HEK293T (cell line): ENCODE measurements around the gene PRXL2A.

ENCODE experiments used
- CTCF ChIA-PET: fragments of 350-600 bp; formaldehyde crosslinking; extraction: SDS; loops from one replicate; lab custom pipeline; 2021; ENCODE audit warnings: antibody characterized with exemption, inconsistent platforms; lab: Yijun Ruan, JAX
- POLR2A ChIA-PET: fragments of 350-600 bp; formaldehyde crosslinking; extraction: SDS; loops from one replicate; lab custom pipeline; 2020; ENCODE audit warnings: antibody characterized with exemption, inconsistent platforms; lab: Yijun Ruan, JAX
- DNase-seq: peaks from one replicate; pipeline ENCODE4 v3.0.0; 2012; ENCODE audit warnings: mixed read lengths; ENCODE audit errors: extremely low spot score
- ARNT ChIP-seq: fragments of 450-650 bp; IDR thresholded peaks from 2 replicates; pipeline ENCODE4 v1.6.1; 2017; ENCODE audit warnings: mild to moderate bottlenecking
- BHLHE40 ChIP-seq: fragments of 450-650 bp; IDR thresholded peaks from 2 replicates; pipeline ENCODE4 v1.6.1; 2016; ENCODE audit warnings: mild to moderate bottlenecking, moderate library complexity, borderline replicate concordance
- CTBP1 ChIP-seq: fragments of 450-650 bp; IDR thresholded peaks from 2 replicates; pipeline ENCODE4 v1.6.1; 2016; ENCODE audit warnings: borderline replicate concordance
- ELF4 ChIP-seq: fragments of 450-650 bp; IDR thresholded peaks from 2 replicates; pipeline ENCODE4 v1.6.1; 2017; ENCODE audit warnings: antibody characterized with exemption
- FOXA1 ChIP-seq: fragments of 450-650 bp; IDR thresholded peaks from 2 replicates; pipeline ENCODE4 v1.6.1; 2016; ENCODE audit warnings: mild to moderate bottlenecking
- FOXK2 ChIP-seq: fragments of 450-650 bp; IDR thresholded peaks from 2 replicates; pipeline ENCODE4 v1.6.1; 2016; ENCODE audit warnings: mild to moderate bottlenecking
- FOXM1 ChIP-seq: fragments of 450-650 bp; IDR thresholded peaks from 2 replicates; pipeline ENCODE4 v1.6.1; 2017; ENCODE audit warnings: mild to moderate bottlenecking, borderline replicate concordance
- HDGF ChIP-seq: fragments of 450-650 bp; IDR thresholded peaks from 2 replicates; pipeline ENCODE4 v1.6.1; 2017; ENCODE audit warnings: antibody characterized with exemption, borderline replicate concordance
- L3MBTL2 ChIP-seq: fragments of 450-650 bp; conservative IDR thresholded peaks from 2 replicates; pipeline ENCODE4 v1.6.1; 2016; ENCODE audit warnings: mild to moderate bottlenecking
- LEF1 ChIP-seq: fragments of 450-650 bp; IDR thresholded peaks from 2 replicates; pipeline ENCODE4 v1.6.1; 2017; ENCODE audit warnings: mild to moderate bottlenecking, borderline replicate concordance
- NFRKB ChIP-seq: fragments of 450-650 bp; IDR thresholded peaks from 2 replicates; pipeline ENCODE4 v1.6.1; 2016; ENCODE audit warnings: mild to moderate bottlenecking, moderate library complexity
- PKNOX1 ChIP-seq: fragments of 450-650 bp; IDR thresholded peaks from 2 replicates; pipeline ENCODE4 v1.6.1; 2016
- SP1 ChIP-seq: fragments of 450-650 bp; IDR thresholded peaks from 2 replicates; pipeline ENCODE4 v1.6.1; 2017
- SUZ12 ChIP-seq: fragments of 450-650 bp; IDR thresholded peaks from 2 replicates; pipeline ENCODE4 v1.6.1; 2016; ENCODE audit warnings: mild to moderate bottlenecking
- TARDBP ChIP-seq: fragments of 450-650 bp; IDR thresholded peaks from 2 replicates; pipeline ENCODE4 v1.6.1; 2016
- ZNF384 ChIP-seq: fragments of 450-650 bp; IDR thresholded peaks from 2 replicates; pipeline ENCODE4 v1.6.1; 2016

Gene PRXL2A

GRCh38 chr10:80454513-80455460 lies 46.4 kb downstream of the PRXL2A start:
- TF ChIP-seq LEF1 (no peak), TARDBP (no peak), FOXK2 (no peak)
- POLR2A ChIA-PET, result no interaction called here
- peak; percentile 48 for DNase-seq
- CTCF ChIA-PET, result no interaction called here

- TF ChIP-seq CTBP1 (no peak), ZNF384 (no peak), NFRKB (no peak), SP1 (no peak), HDGF (no peak), BHLHE40 (no peak), ELF4 (no peak), FOXK2 (no peak), ARNT (no peak), TARDBP (no peak), SUZ12 (no peak), PKNOX1 (no peak), FOXM1 (no peak), LEF1 (no peak)
- CTCF ChIA-PET, result interaction anchor here (0.6 to 1.1 kb wide), 2 partner anchors 18 to 50 kb away, joined by 3 read pairs; no protein-coding TSS in a partner anchor
- POLR2A ChIA-PET, result interaction anchor here (0.7 kb wide), 1 partner anchor 48 kb away, joined by 4 read pairs; the partner anchor contains the start of gene PRXL2A
- no peak for DNase-seq
These were observed 47.4 kb downstream of the PRXL2A start for GRCh38 chr10:80455461-80456349.

GRCh38 chr10:80457554-80458262 lies 49.4 kb downstream of the PRXL2A start:
- ChIA-PET CTCF (interaction anchor here (1.0 kb wide), 1 partner anchor 15 kb away, joined by 3 read pairs; no protein-coding TSS in a partner anchor), POLR2A (no interaction called here)
- TF ChIP-seq SP1 (no peak), CTBP1 (no peak), ARNT (no peak), FOXM1 (no peak), TARDBP (no peak), L3MBTL2 (no peak), BHLHE40 (no peak), HDGF (no peak), NFRKB (no peak), ZNF384 (no peak), SUZ12 (no peak), PKNOX1 (no peak), ELF4 (no peak), FOXK2 (no peak), LEF1 (no peak), FOXA1 (no peak)
- no peak for DNase-seq

GRCh38 chr10:80458263-80458625 lies 49.9 kb downstream of the PRXL2A start:
- ChIA-PET CTCF (interaction anchor here (1.0 kb wide), 1 partner anchor 14 kb away, joined by 3 read pairs; no protein-coding TSS in a partner anchor), POLR2A (no interaction called here)
- no peak for DNase-seq
- TF ChIP-seq HDGF (no peak), ZNF384 (no peak), FOXM1 (no peak), ARNT (no peak), SUZ12 (no peak), BHLHE40 (no peak), LEF1 (no peak), L3MBTL2 (no peak), PKNOX1 (no peak), NFRKB (no peak), CTBP1 (no peak), FOXK2 (no peak), TARDBP (no peak), FOXA1 (no peak), ELF4 (no peak), SP1 (no peak)

GRCh38 chr10:80458638-80459037 lies 50.3 kb downstream of the PRXL2A start:
- POLR2A ChIA-PET, result no interaction called here
- TF ChIP-seq HDGF (no peak), FOXA1 (no peak), FOXK2 (no peak), FOXM1 (no peak), ZNF384 (no peak), L3MBTL2 (no peak), CTBP1 (no peak), NFRKB (no peak), SUZ12 (no peak), LEF1 (no peak), PKNOX1 (no peak), TARDBP (no peak), ARNT (no peak), BHLHE40 (no peak), ELF4 (no peak), SP1 (no peak)
- CTCF ChIA-PET, result interaction anchor here (0.9 to 1.0 kb wide), 2 partner anchors 14 to 46 kb away, joined by 3 read pairs; no protein-coding TSS in a partner anchor
- no peak for DNase-seq
